MM.1S (cell line): ENCODE results near the gene ANKRD24.

Experiments used
- EZH2 ChIP-seq: fragments of 300-600 bp; sonication (generic); optimal IDR thresholded peaks from 2 replicates; pipeline ENCODE3; 2017; ENCODE audit warnings: low read depth, mild to moderate bottlenecking, antibody characterized with exemption, low read length, mixed read lengths
- EZH2phosphoT487 ChIP-seq: fragments of 300-600 bp; sonication (generic); IDR thresholded peaks from 2 replicates; pipeline ENCODE4 v1.6.1; 2018; ENCODE audit warnings: antibody characterized with exemption, low read length
- TF ChIP-seq, protein P1 (sequence below): fragments of 300-600 bp; sonication (generic); IDR thresholded peaks from 2 replicates; pipeline ENCODE4 v1.5.1; 2016; ENCODE audit warnings: antibody characterized with exemption, low read length, mixed read lengths

DNA sequence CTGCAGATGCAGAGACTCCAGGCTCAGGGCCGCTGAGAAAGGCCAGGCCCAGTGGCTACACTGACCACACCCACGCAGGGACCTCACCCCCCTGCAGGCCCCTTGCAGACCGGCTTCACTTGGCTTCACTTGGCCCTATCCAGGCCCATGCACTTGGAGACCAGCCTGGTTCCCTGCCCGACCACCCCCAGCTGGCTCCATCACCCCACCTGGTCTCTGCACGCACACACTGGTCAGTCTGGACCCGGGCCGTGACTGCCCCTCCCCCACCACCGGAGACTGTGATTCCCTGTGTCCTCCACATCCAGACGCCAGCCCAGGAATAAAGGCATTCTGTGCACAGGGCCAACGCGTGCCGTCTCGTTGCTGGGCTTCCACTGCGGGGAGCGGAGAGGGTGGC lies 42.0 kb downstream of the ANKRD24 start:
- TF ChIP-seq, protein P1, sequence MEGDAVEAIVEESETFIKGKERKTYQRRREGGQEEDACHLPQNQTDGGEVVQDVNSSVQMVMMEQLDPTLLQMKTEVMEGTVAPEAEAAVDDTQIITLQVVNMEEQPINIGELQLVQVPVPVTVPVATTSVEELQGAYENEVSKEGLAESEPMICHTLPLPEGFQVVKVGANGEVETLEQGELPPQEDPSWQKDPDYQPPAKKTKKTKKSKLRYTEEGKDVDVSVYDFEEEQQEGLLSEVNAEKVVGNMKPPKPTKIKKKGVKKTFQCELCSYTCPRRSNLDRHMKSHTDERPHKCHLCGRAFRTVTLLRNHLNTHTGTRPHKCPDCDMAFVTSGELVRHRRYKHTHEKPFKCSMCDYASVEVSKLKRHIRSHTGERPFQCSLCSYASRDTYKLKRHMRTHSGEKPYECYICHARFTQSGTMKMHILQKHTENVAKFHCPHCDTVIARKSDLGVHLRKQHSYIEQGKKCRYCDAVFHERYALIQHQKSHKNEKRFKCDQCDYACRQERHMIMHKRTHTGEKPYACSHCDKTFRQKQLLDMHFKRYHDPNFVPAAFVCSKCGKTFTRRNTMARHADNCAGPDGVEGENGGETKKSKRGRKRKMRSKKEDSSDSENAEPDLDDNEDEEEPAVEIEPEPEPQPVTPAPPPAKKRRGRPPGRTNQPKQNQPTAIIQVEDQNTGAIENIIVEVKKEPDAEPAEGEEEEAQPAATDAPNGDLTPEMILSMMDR = no peak
- TF ChIP-seq EZH2 = no peak
- TF ChIP-seq EZH2phosphoT487 = no peak
